ENCODE results near the gene CHKA. TPM values are rescaled to one million over a fixed set of nuclear protein-coding genes. Genes with fewer than 3 reads are reported as not detected.

Gene CHKA
- total RNA-seq, 4 donors from 2014 or later, result 7.8 to 21.4 (median 15.3) TPM

DNA sequence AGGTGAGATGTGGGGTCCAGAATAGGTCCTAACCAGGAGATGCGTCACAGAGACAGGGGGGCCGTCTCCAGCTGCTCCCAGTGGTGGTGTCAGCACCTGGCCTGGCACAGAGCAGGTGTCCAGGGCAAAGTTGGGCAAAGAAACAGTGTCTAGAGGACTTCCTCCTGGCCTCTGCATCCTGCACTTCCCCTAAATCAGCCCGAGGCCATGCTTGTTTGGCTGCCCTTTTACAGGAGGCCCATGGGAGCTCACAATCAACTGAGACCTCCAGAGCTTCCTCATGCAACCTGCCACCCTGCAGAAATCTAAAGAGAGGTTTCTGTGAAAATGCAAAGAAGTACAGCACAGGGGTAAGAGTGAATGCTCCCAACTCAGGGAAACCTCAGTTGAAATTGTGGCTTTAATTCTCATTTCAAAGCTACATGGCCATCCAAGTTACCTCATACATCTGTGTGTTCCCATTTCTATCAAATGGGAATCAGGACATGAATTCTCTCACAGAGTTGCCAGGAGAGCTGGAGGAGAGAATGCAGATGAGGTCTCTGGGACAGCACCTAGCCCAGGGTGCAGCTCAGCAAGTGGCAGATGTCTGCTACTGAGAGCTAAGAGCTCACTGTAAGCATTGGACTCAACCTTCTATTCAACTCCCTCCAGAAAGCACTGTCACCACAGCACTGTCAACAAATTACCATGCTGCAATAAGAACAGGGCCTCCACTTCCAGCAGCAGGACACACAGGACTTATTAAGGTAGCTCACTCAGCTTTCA is 49.7 kb downstream of the CHKA start:
- H3K27ac ChIP-seq, result no peak overlapping the region
- H3K9me3 ChIP-seq, result no peaks in the 10 kb centered on the region
- no peak overlapping the region for H3K4me3 ChIP-seq
- peaks cover 28% of the 10 kb centered on the region for H3K36me3 ChIP-seq
- 76% methylated on average over 3 of the region's 3 CpGs for WGBS
- no peaks in the 10 kb centered on the region for H3K4me1 ChIP-seq
- TF ChIP-seq EP300 (IDR thresholded peaks at IDR 0.05) (no peak), POLR2A (IDR thresholded peaks at IDR 0.05) (no peak), POLR2AphosphoS5 (IDR thresholded peaks at IDR 0.05) (no peak)
- TF ChIP-seq, protein P1, sequence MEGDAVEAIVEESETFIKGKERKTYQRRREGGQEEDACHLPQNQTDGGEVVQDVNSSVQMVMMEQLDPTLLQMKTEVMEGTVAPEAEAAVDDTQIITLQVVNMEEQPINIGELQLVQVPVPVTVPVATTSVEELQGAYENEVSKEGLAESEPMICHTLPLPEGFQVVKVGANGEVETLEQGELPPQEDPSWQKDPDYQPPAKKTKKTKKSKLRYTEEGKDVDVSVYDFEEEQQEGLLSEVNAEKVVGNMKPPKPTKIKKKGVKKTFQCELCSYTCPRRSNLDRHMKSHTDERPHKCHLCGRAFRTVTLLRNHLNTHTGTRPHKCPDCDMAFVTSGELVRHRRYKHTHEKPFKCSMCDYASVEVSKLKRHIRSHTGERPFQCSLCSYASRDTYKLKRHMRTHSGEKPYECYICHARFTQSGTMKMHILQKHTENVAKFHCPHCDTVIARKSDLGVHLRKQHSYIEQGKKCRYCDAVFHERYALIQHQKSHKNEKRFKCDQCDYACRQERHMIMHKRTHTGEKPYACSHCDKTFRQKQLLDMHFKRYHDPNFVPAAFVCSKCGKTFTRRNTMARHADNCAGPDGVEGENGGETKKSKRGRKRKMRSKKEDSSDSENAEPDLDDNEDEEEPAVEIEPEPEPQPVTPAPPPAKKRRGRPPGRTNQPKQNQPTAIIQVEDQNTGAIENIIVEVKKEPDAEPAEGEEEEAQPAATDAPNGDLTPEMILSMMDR (IDR thresholded peaks at IDR 0.05), result no peak
- no peak for DNase-seq (ENCODE audit: low spot score in 2 of 2)
- H3K27me3 ChIP-seq, result no peaks in the 10 kb centered on the region

DNA sequence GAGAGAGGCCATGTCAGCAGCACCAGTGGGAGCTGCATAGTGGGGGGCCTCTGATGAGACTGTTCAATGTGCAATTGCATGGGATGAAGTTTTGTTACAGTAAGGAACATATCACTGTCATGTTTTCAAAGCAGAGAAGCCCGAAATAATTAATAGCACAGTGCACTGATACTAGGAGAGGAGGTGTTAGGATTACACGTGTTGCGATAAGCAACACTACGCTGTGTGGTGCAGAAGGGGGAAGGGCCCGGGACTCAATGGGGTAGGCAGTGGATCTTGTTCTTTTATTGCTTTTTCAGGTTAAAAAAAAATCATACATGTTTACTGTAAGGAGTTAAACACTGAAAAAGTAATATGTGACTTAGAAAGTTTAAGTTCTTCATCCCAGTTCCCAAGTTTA is 53.2 kb downstream of the CHKA start:
- peaks cover 56% of the 10 kb centered on the region for H3K36me3 ChIP-seq
- no peaks in the 10 kb centered on the region for H3K9me3 ChIP-seq
- H3K27ac ChIP-seq, result no peak overlapping the region
- DNase-seq (ENCODE audit: low spot score in 2 of 2), result no peak
- TF ChIP-seq, protein P1 (IDR thresholded peaks at IDR 0.05), result no peak
- no peak for TF ChIP-seq EP300 (IDR thresholded peaks at IDR 0.05)
- TF ChIP-seq POLR2AphosphoS5 (IDR thresholded peaks at IDR 0.05), result no peak
- TF ChIP-seq POLR2A (IDR thresholded peaks at IDR 0.05), result no peak
- H3K4me3 ChIP-seq, result no peak overlapping the region
- WGBS, result 94% methylated on average over 5 of the region's 5 CpGs
- no peaks in the 10 kb centered on the region for H3K4me1 ChIP-seq
- H3K27me3 ChIP-seq, result no peaks in the 10 kb centered on the region

DNA sequence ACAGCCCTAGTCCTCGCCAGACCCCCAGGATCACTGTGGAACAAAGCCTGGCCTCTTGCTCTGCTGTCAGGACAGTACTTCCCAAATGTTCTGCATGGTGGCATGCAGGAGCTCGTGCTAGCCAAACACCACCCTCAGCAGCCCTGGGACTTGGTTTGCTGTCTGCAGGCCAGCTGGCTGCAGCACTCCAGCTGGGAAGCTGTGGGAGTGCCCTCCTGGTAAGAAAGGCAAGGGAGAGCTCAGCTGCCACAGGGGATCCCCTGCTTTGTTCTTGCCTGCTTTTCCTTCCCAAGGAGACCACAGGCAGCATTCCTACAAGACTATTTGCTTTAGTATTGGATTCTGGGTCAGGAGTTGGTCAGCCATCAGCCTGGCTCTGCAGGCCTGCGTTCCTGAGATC is 54.4 kb downstream of the CHKA start:
- no peaks in the 10 kb centered on the region for H3K9me3 ChIP-seq
- peaks cover 67% of the 10 kb centered on the region for H3K36me3 ChIP-seq
- 92% methylated on average over 1 of the region's 3 CpGs for WGBS

DNA sequence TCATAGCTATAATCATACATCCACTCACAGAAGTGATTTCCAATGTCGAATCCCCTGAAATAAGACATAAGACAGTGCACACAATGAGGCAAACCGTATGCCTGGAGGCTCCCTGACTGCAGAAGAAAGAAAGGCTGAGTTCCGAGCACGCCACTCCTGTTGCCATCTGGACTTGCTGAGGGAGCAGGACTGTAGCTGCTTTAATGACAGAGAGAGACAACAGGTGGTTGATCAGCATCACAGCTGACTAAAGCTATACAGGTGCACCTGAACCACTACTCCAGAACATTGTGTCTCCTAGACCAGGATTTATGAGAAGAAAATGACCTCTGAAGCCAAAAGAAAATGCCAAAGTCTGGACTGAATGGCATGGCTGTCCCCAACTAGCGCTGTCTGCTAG is 55.3 kb downstream of the CHKA start:
- Histone ChIP-seq H3K9me3 (no peaks in the 10 kb centered on the region), H3K27me3 (no peaks in the 10 kb centered on the region), H3K4me1 (no peaks in the 10 kb centered on the region), H3K36me3 (peaks cover 73% of the 10 kb centered on the region), H3K4me3 (no peak overlapping the region), H3K27ac (no peak overlapping the region)
- 89% methylated on average over 5 of the region's 5 CpGs for WGBS
- no peak for TF ChIP-seq POLR2A (IDR thresholded peaks at IDR 0.05)
- TF ChIP-seq, protein P1 (IDR thresholded peaks at IDR 0.05), result no peak
- TF ChIP-seq POLR2AphosphoS5 (IDR thresholded peaks at IDR 0.05), result no peak
- TF ChIP-seq EP300 (IDR thresholded peaks at IDR 0.05), result no peak
- DNase-seq (ENCODE audit: low spot score in 2 of 2), result no peak

More for the DNA sequence above, 54.4 kb downstream of the CHKA start:
- DNase-seq (ENCODE audit: low spot score in 2 of 2), result no peak
- Histone ChIP-seq H3K4me1 (no peaks in the 10 kb centered on the region), H3K4me3 (no peak overlapping the region), H3K27ac (no peak overlapping the region), H3K27me3 (no peaks in the 10 kb centered on the region)
- no peak for TF ChIP-seq POLR2AphosphoS5 (IDR thresholded peaks at IDR 0.05)
- no peak for TF ChIP-seq EP300 (IDR thresholded peaks at IDR 0.05)
- TF ChIP-seq, protein P1 (IDR thresholded peaks at IDR 0.05), result no peak
- no peak for TF ChIP-seq POLR2A (IDR thresholded peaks at IDR 0.05)

DNA sequence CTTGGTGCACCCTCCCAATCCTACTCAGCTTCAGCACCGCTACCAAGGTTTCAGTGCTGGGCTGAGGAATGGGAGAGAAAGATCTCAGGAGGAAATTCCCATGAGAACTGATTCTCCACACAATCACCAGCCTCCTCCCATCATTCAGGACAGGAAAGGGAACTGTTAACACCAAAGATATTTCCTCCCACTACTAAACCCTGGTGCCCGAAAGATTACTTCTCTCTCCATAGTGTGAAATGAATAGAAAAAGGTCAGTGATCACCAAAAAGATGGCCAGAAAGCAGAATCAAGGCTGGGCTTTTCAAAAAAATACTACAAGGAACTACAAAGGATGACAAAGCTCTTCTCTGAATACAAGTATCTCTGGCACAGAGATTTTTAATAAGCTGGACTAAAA is 56.3 kb downstream of the CHKA start:
- Histone ChIP-seq H3K4me3 (no peak overlapping the region), H3K4me1 (no peaks in the 10 kb centered on the region), H3K27ac (no peak overlapping the region), H3K36me3 (peaks cover 70% of the 10 kb centered on the region), H3K27me3 (no peaks in the 10 kb centered on the region), H3K9me3 (no peaks in the 10 kb centered on the region)
- TF ChIP-seq, protein P1 (IDR thresholded peaks at IDR 0.05), result no peak
- TF ChIP-seq EP300 (IDR thresholded peaks at IDR 0.05), result no peak
- TF ChIP-seq POLR2A (IDR thresholded peaks at IDR 0.05), result no peak
- TF ChIP-seq POLR2AphosphoS5 (IDR thresholded peaks at IDR 0.05), result no peak
- DNase-seq (ENCODE audit: low spot score in 2 of 2), result no peak
- 89% methylated on average over 2 of the region's 2 CpGs for WGBS

Data from suprapubic skin (tissue), 4 donors.